ENCODE measurements around the gene TMEM127. TPM values are rescaled to one million over a fixed set of nuclear protein-coding genes. Genes with fewer than 3 reads are reported as not detected.

TMEM127 gene
- polyA plus RNA-seq, 2 of the 4 experiments (the other 2 are of a cell fraction) = 31.9 to 38.7 TPM

DNA sequence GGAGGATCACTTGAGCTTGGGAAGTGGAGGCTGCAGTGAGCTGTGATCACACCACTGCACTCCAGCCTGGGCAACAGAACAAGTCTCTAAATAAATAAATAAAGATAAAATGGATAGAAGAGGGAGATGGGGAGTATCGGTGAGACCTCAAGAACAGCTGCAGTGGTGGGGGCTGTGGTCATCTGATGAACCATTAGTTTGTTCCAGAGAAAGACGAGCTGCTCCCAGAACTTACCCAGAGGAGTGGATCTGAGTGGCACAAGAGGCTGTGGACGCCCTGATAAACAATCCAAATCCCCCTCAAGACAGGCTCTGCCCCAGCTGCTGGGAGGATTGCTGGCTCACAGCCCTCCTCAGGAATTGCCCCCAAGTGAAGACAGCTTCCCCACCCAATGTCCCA, 26.7 kb downstream of the TMEM127 start:
- Histone ChIP-seq H3K4me2 (no peak overlapping the region), H3K27ac (no peak overlapping the region), H3K4me1 (no peaks in the 10 kb centered on the region), H3K9me3 (no peaks in the 10 kb centered on the region), H3K4me3 (no peak overlapping the region)
- no peak for FAIRE-seq
- ATAC-seq = no peak
- CTCF ChIA-PET = interaction anchor here (0.7 to 2.7 kb wide), 4 partner anchors 14 to 170 kb away, joined by 3 to 13 read pairs (median 7); partner anchors contain the start of genes CIAO1 and TMEM127
- TF ChIP-seq, protein P1, sequence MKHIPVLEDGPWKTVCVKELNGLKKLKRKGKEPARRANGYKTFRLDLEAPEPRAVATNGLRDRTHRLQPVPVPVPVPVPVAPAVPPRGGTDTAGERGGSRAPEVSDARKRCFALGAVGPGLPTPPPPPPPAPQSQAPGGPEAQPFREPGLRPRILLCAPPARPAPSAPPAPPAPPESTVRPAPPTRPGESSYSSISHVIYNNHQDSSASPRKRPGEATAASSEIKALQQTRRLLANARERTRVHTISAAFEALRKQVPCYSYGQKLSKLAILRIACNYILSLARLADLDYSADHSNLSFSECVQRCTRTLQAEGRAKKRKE (CRISPR knock-in tag; IDR thresholded peaks at IDR 0.05; ENCODE audit: low read depth) = no peak
- TF ChIP-seq RCOR1 (IDR thresholded peaks at IDR 0.05; ENCODE audit: low read depth, low read length) (no peak), GATA3 (IDR thresholded peaks at IDR 0.05; ENCODE audit: borderline replicate concordance) (no peak), TFCP2L1 (CRISPR knock-in tag; IDR thresholded peaks at IDR 0.05) (no peak), RNF2 (IDR thresholded peaks at IDR 0.05; ENCODE audit: borderline replicate concordance, low read depth) (no peak), NPAS2 (CRISPR knock-in tag; IDR thresholded peaks at IDR 0.05; ENCODE audit: borderline replicate concordance) (no peak), HEYL (CRISPR knock-in tag; IDR thresholded peaks at IDR 0.05) (no peak), PHF8 (IDR thresholded peaks at IDR 0.05; ENCODE audit: borderline replicate concordance, low read depth) (no peak), SREBF2 (IDR thresholded peaks at IDR 0.05) (no peak), NR3C1 (IDR thresholded peaks at IDR 0.05) (no peak), KDM5A (IDR thresholded peaks at IDR 0.05) (no peak), CHD4 (IDR thresholded peaks at IDR 0.05; ENCODE audit: borderline replicate concordance) (no peak), BHLHE40 (IDR thresholded peaks at IDR 0.05; ENCODE audit: low read depth, low read length) (no peak), ZNF302 (CRISPR knock-in tag; IDR thresholded peaks at IDR 0.05) (no peak), CBX8 (IDR thresholded peaks at IDR 0.05) (no peak)
- TF ChIP-seq, protein P2, sequence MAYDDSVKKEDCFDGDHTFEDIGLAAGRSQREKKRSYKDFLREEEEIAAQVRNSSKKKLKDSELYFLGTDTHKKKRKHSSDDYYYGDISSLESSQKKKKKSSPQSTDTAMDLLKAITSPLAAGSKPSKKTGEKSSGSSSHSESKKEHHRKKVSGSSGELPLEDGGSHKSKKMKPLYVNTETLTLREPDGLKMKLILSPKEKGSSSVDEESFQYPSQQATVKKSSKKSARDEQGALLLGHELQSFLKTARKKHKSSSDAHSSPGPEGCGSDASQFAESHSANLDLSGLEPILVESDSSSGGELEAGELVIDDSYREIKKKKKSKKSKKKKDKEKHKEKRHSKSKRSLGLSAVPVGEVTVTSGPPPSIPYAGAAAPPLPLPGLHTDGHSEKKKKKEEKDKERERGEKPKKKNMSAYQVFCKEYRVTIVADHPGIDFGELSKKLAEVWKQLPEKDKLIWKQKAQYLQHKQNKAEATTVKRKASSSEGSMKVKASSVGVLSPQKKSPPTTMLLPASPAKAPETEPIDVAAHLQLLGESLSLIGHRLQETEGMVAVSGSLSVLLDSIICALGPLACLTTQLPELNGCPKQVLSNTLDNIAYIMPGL (CRISPR knock-in tag; IDR thresholded peaks at IDR 0.05; ENCODE audit: borderline replicate concordance) = no peak
- POLR2A ChIA-PET = interaction anchor here (0.6 kb wide), 1 partner anchor 30 kb away, joined by 3 read pairs; the partner anchor contains the start of gene STARD7
- 60% methylated on average over 3 of the region's 3 CpGs for WGBS (ENCODE audit: missing lambda C conversion rate)
- no peak for DNase-seq (ENCODE audit: low read depth in 1 of 2, low spot score in 1 of 2)

GRCh38 chr2:96238266-96238665, 27.5 kb downstream of the TMEM127 start:
- DNase-seq (ENCODE audit: low read depth in 1 of 2, low spot score in 1 of 2) (no peak), FAIRE-seq (no peak), ATAC-seq (no peak)
- H3K27ac ChIP-seq = no peak overlapping the region
- H3K9me3 ChIP-seq = no peaks in the 10 kb centered on the region
- TF ChIP-seq PHF8 (IDR thresholded peaks at IDR 0.05; ENCODE audit: borderline replicate concordance, low read depth) (no peak), MAZ (IDR thresholded peaks at IDR 0.05; ENCODE audit: borderline replicate concordance, low read depth, low read length) (no peak), TP53 (CRISPR knock-in tag; IDR thresholded peaks at IDR 0.05) (no peak), ZC3H11A (IDR thresholded peaks at IDR 0.05) (no peak), TFCP2L1 (CRISPR knock-in tag; IDR thresholded peaks at IDR 0.05) (no peak)
- ChIA-PET CTCF (interaction anchor here (1.2 to 2.7 kb wide), 4 partner anchors 13 to 121 kb away, joined by 3 to 13 read pairs (median 4); no protein-coding TSS in a partner anchor), POLR2A (no interaction called here)
- H3K4me3 ChIP-seq = no peak overlapping the region
- H3K4me2 ChIP-seq = no peak overlapping the region
- no peaks in the 10 kb centered on the region for H3K4me1 ChIP-seq
- WGBS (ENCODE audit: missing lambda C conversion rate) = 92% methylated on average over 3 of the region's 3 CpGs

- Histone ChIP-seq H3K4me3 (no peak overlapping the region), H3K4me1 (no peaks in the 10 kb centered on the region), H3K4me2 (no peak overlapping the region), H3K27ac (no peak overlapping the region), H3K9me3 (no peaks in the 10 kb centered on the region)
- WGBS (ENCODE audit: missing lambda C conversion rate) = 100% methylated on average over 1 of the region's 1 CpG
- DNase-seq (ENCODE audit: low read depth in 1 of 2, low spot score in 1 of 2) (no peak), FAIRE-seq (no peak), ATAC-seq (no peak)
- TF ChIP-seq POLR2A (IDR thresholded peaks at IDR 0.05; ENCODE audit: low read length) (no peak), CBX2 (IDR thresholded peaks at IDR 0.05; ENCODE audit: borderline replicate concordance, low read depth) (no peak), ELK1 (IDR thresholded peaks at IDR 0.05; ENCODE audit: low read depth, low read length) (no peak)
- ChIA-PET POLR2A (no interaction called here), CTCF (interaction anchor here (1.0 to 1.5 kb wide), 5 partner anchors 14 to 244 kb away, joined by 3 to 4 read pairs (median 3); no protein-coding TSS in a partner anchor)
Measured at GRCh38 chr2:96236882-96237281, 28.9 kb downstream of the TMEM127 start.

Data from A549 (cell line).